Endothelial cell of umbilical vein (primary cell): ENCODE data around the gene FBXL22. TPM values are rescaled to one million over a fixed set of nuclear protein-coding genes. Genes with fewer than 3 reads are reported as not detected.

ENCODE experiments used
- Bru-seq: library from RNA; stranded (reverse); fragments of 400-500 nt; gene quantifications from one replicate; lab custom pipeline; 2021; lab: Mats Ljungman, UMichigan
- BruChase-seq, 2 experiments: library from RNA; stranded (reverse); fragments of 400-500 nt; gene quantifications; one replicate each; lab custom pipeline; 2021; lab: Mats Ljungman, UMichigan
- BruUV-seq: library from RNA; stranded (reverse); fragments of 400-500 nt; replicated peaks from 2 replicates; lab custom pipeline; 2021; lab: Mats Ljungman, UMichigan
- CTCF ChIA-PET: fragments of 300-600, 350-600 bp; sonication (Branson Sonifier 250); formaldehyde crosslinking; loops from one replicate; lab custom pipeline; 2021; ENCODE audit warnings: antibody characterized with exemption, inconsistent platforms; lab: Charles Lee
- POLR2A ChIA-PET: fragments of 300-600, 350-600 bp; sonication (Branson Sonifier 250); formaldehyde crosslinking; loops from one replicate; lab custom pipeline; 2021; ENCODE audit warnings: antibody characterized with exemption, inconsistent platforms; lab: Charles Lee
- DNase-seq: peaks from one replicate; pipeline ENCODE4 v3.0.0-alpha.2; 2011; ENCODE audit warnings: low read depth, low spot score
- FAIRE-seq: peaks from 2 replicates; lab custom pipeline; 2011; peaks lifted over from hg19 to GRCh38; lab: Jason Lieb, UNC
- H2AFZ ChIP-seq: 2 replicates; pipeline ENCODE4 v1.6.0; 2012; ENCODE audit warnings: low read depth, low read length, control low read depth, inconsistent platforms
- H3K27ac ChIP-seq: 2 replicates; pipeline ENCODE4 v1.5.1; 2011; ENCODE audit warnings: low read depth, mild to moderate bottlenecking, control low read depth, low read length, moderate library complexity; ENCODE audit not compliant: insufficient read depth
- H3K27me3 ChIP-seq, 2 experiments: 2 replicates each; pipeline versions ENCODE4 v1.6.0 to v1.6.1; 2011; ENCODE audit warnings: low read length in 2 of 2, mixed read lengths in 1 of 2; ENCODE audit not compliant: control insufficient read depth in 2 of 2, insufficient read depth in 2 of 2
- H3K36me3 ChIP-seq, 2 experiments: 2 replicates in 1 of 2; 3 replicates in 1 of 2; pipeline ENCODE4 v1.5.1; 2011; ENCODE audit warnings: low read length in 2 of 2, mild to moderate bottlenecking in 1 of 2, moderate library complexity in 1 of 2; ENCODE audit not compliant: control insufficient read depth in 2 of 2, insufficient read depth in 2 of 2; ENCODE audit errors: extremely low read depth in 1 of 2
- H3K4me1 ChIP-seq: 3 replicates; pipeline ENCODE4 v1.5.1; 2011; ENCODE audit warnings: mild to moderate bottlenecking, low read length; ENCODE audit not compliant: control insufficient read depth, insufficient read depth; ENCODE audit errors: extremely low read depth
- H3K4me2 ChIP-seq: 2 replicates; pipeline ENCODE4 v1.6.1; 2011; ENCODE audit warnings: low read length, control low read depth, mixed read lengths; ENCODE audit not compliant: insufficient read depth
- H3K4me3 ChIP-seq, 3 experiments: fragments of 200-600 bp in 1 of 3; sonication (generic), shearing (Covaris generic) in 1 of 3; replicated peaks in 1 of 3; 2 replicates each; pipeline ENCODE4 v1.5.1; 2011 to 2016; ENCODE audit warnings: control low read depth in 3 of 3, low read length in 3 of 3, mild to moderate bottlenecking in 2 of 3, inconsistent platforms in 1 of 3, low read depth in 1 of 3, moderate library complexity in 1 of 3; ENCODE audit not compliant: insufficient read depth in 1 of 3
- H3K79me2 ChIP-seq: 2 replicates; pipeline ENCODE4 v1.6.0; 2012; ENCODE audit warnings: low read length, inconsistent platforms; ENCODE audit not compliant: control insufficient read depth, insufficient read depth
- H3K9ac ChIP-seq: replicated peaks from 2 replicates; pipeline ENCODE3; 2011; ENCODE audit warnings: low read length, control low read depth; ENCODE audit not compliant: insufficient read depth; ENCODE audit errors: extremely low read depth
- H3K9me1 ChIP-seq: replicated peaks from 3 replicates; pipeline ENCODE4 v1.6.0; 2011; ENCODE audit warnings: mild to moderate bottlenecking, low read length; ENCODE audit not compliant: control insufficient read depth, insufficient read depth; ENCODE audit errors: extremely low read depth
- H3K9me3 ChIP-seq: replicated peaks from 2 replicates; pipeline ENCODE4 v1.5.1; 2012; ENCODE audit warnings: low read length, inconsistent platforms; ENCODE audit not compliant: control insufficient read depth, insufficient read depth
- H4K20me1 ChIP-seq: replicated peaks from 2 replicates; pipeline ENCODE3; 2011; ENCODE audit warnings: mild to moderate bottlenecking, low read length; ENCODE audit not compliant: control insufficient read depth, insufficient read depth; ENCODE audit errors: extremely low read depth
- FOS ChIP-seq: IDR thresholded peaks from 2 replicates; pipeline ENCODE4 v1.6.1; 2011; ENCODE audit warnings: mild to moderate bottlenecking, low read length, moderate library complexity, borderline replicate concordance; ENCODE audit not compliant: insufficient read depth
- GATA2 ChIP-seq: IDR thresholded peaks from 2 replicates; pipeline ENCODE4 v1.7.0; 2011; ENCODE audit warnings: low read depth, mild to moderate bottlenecking, moderate library complexity, mixed read lengths, low read length; ENCODE audit not compliant: insufficient read length, insufficient read depth
- JUN ChIP-seq: IDR thresholded peaks from 2 replicates; pipeline ENCODE4 v1.6.1; 2011; ENCODE audit warnings: borderline replicate concordance, low read depth; ENCODE audit not compliant: insufficient read length, insufficient read depth
- MYC ChIP-seq: IDR thresholded peaks from one replicate; pipeline ENCODE4 v1.6.1; 2011; ENCODE audit warnings: mild to moderate bottlenecking, low read depth, low read length
- POLR2A ChIP-seq: IDR thresholded peaks from 2 replicates; pipeline ENCODE4 v1.6.1; 2012; ENCODE audit warnings: low read depth, mild to moderate bottlenecking, control low read depth, low read length
- POLR2AphosphoS5 ChIP-seq: IDR thresholded peaks from 2 replicates; pipeline ENCODE4 v1.6.1; 2012; ENCODE audit warnings: low read depth, mild to moderate bottlenecking, control low read depth, low read length, moderate library complexity; ENCODE audit not compliant: insufficient read depth
- dilution Hi-C: fragments of 300-500 bp; cut with MboI; formaldehyde crosslinking; loops from one replicate; pipeline ENCODE4 v1.15.0; 2019; ENCODE audit warnings: low sequenced_read_pairs; ENCODE audit not compliant: extremely low pct_ligation_motif_present
- intact Hi-C: fragments of 100-400 bp; cut with micrococcal nuclease; formaldehyde crosslinking; loops from one replicate; pipeline ENCODE4 v1.10.0; 2022
- long read RNA-seq: library from polyadenylated mRNA; stranded (forward); transcript quantifications from one replicate; pipeline ENCODE4 v2.0.0, GENCODE V29; 2021
- polyA minus RNA-seq, 3 experiments: library from RNA; depleted of rRNA, polyadenylated mRNA; stranded (reverse); fragments of >200 nt; gene quantifications; 1 replicate in 1 of 3; 2 replicates in 2 of 3; pipeline ENCODE4 v1.2.3, GENCODE V29; 2011
- polyA plus RNA-seq, 4 experiments: library from polyadenylated mRNA; depleted of rRNA in 3 of 4; stranded (reverse) in 3 of 4; unstranded in 1 of 4; fragments of >200 nt; gene quantifications; 2 replicates each; pipeline versions ENCODE4 v1.2.1 to v1.2.3, GENCODE V29; 2011 to 2012; ENCODE audit warnings: missing spikeins in 1 of 4
- total RNA-seq: library from RNA; stranded (reverse); gene quantifications from 2 replicates; pipeline ENCODE4 v1.2.3, GENCODE V29; 2021

The FBXL22 gene
- total RNA-seq (not detected in 2 replicates), polyA plus RNA-seq (0.06 and 0.13 TPM in 2 replicates), polyA minus RNA-seq (0.27 TPM in 1 of 2 replicates, not detected in the other), Bru-seq, nascent RNA (percentile 41 among the genes with signal in this experiment), BruChase-seq, experiment 1, labeled RNA remaining after a 6-hour chase (percentile 16 among the genes with signal in this experiment), BruChase-seq, experiment 2, labeled RNA remaining after a 2-hour chase (percentile 22 among the genes with signal in this experiment)
- 0.06 and 0.13 TPM in 2 replicates for polyA plus RNA-seq (2011; cell fraction: cytosol; rRNA removed)
- 0.14 and 0.15 TPM in 2 replicates for polyA plus RNA-seq (2011; cell fraction: nucleus; rRNA removed)
- polyA plus RNA-seq (2012), result 0.17 TPM in 1 of 2 replicates, not detected in the other
- 0.51 TPM for polyA minus RNA-seq (2011; cell fraction: cytosol; rRNA and poly(A)+ RNA removed)
- 0.67 and 0.72 TPM in 2 replicates for polyA minus RNA-seq (2011; cell fraction: nucleus; rRNA and poly(A)+ RNA removed)
- long read RNA-seq, partial matches to known transcripts, result 0 of 3 reads
- long read RNA-seq, other reads (novel, unspliced or antisense), result 3 of 3 reads

GRCh38 chr15:63597038-63597790, at the start of gene FBXL22:
FBXL22 (plus strand) TSS chr15:63597387; CDS start chr15:63597393, 6 bp downstream.
- peaks cover 0 to 4% of the 10 kb centered on the region in 2 experiments for H3K36me3 ChIP-seq
- intact Hi-C loops, result no loop called here
- H3K4me2 ChIP-seq, result no peak within 1 kb of the TSS
- H3K9ac ChIP-seq, result no peak within 1 kb of the TSS
- DNase-seq, result no peak
- ChIA-PET POLR2A (interaction anchor here (0.7 kb wide), 1 partner anchor 236 kb away, joined by 3 read pairs; no protein-coding TSS in a partner anchor), CTCF (interaction anchor here (0.8 to 9.4 kb wide), 5 partner anchors 9 to 131 kb away, joined by 3 to 78 read pairs (median 6); no protein-coding TSS in a partner anchor)
- FAIRE-seq, result no peak
- H3K9me3 ChIP-seq, result no peaks in the 10 kb centered on the region
- H3K27me3 ChIP-seq, result no peaks in the 10 kb centered on the region
- H2AFZ ChIP-seq, result no peak within 1 kb of the TSS
- H3K4me1 ChIP-seq, result peaks cover 10% of the 10 kb centered on the region
- dilution Hi-C loops, result no loop called here
- no peaks in the 10 kb centered on the region for H3K79me2 ChIP-seq
- TF ChIP-seq POLR2A, result no peak
- no peak for TF ChIP-seq FOS
- no peak for TF ChIP-seq POLR2AphosphoS5
- no peak for TF ChIP-seq MYC
- TF ChIP-seq JUN, result no peak
- TF ChIP-seq GATA2, result no peak
- no peaks in the 10 kb centered on the region for H3K9me1 ChIP-seq
- H3K27ac ChIP-seq, result no peak within 1 kb of the TSS
- H4K20me1 ChIP-seq, result no peaks in the 10 kb centered on the region
- H3K4me3 ChIP-seq, result no peak within 1 kb of the TSS
- BruUV-seq, result no TSS peak
